T-cell (primary cell): ENCODE results near the gene C6orf58. TPM values are rescaled to one million over a fixed set of nuclear protein-coding genes. Genes with fewer than 3 reads are reported as not detected.

ENCODE experiments used
- ATAC-seq, 4 experiments: fragments of 200-7000 bp in 3 of 4; fragments of 150-1000 bp in 1 of 4; cut with Tn5 transposase; replicated peaks in 1 of 4; 1 replicate in 3 of 4; 2 replicates in 1 of 4; pipeline ENCODE4 v1.10.0; 2021; ENCODE audit warnings: moderate library complexity in 3 of 4, mild to moderate bottlenecking in 2 of 4, moderate number of reproducible peaks in 1 of 4
- CTCF ChIA-PET, 2 donors: fragments of 300-600 bp; sonication (Branson Sonifier 250); formaldehyde crosslinking; loops; one replicate each; lab custom pipeline; 2022; ENCODE audit warnings: antibody characterized with exemption in 2 of 2; lab: Charles Lee
- POLR2A ChIA-PET, 2 donors: fragments of 300-600 bp; sonication (Branson Sonifier 250); formaldehyde crosslinking; loops; one replicate each; lab custom pipeline; 2022; ENCODE audit warnings: antibody characterized with exemption in 2 of 2; lab: Charles Lee
- DNase-seq, 35 experiments: peaks; one replicate each; pipeline versions ENCODE4 v3.0.0 to v3.0.0-alpha.2; 2013 to 2023
- H3K27ac ChIP-seq: one replicate; pipeline ENCODE4 v1.5.1; 2013; ENCODE audit warnings: low read length
- H3K27me3 ChIP-seq, 2 experiments: replicated peaks in 1 of 2; 1 replicate in 1 of 2; 2 replicates in 1 of 2; pipeline versions ENCODE4 v1.6.1 to v1.7.0; 2013; ENCODE audit warnings: low read length in 1 of 2, mixed read lengths in 1 of 2; ENCODE audit not compliant: control insufficient read depth in 2 of 2, insufficient read depth in 2 of 2; ENCODE audit errors: extremely low read depth in 1 of 2
- H3K36me3 ChIP-seq, 2 donors: 1 replicate in 1 of 2; 2 replicates in 1 of 2; pipeline versions ENCODE4 v1.6.1 to v1.7.0; 2013; ENCODE audit warnings: low read length in 1 of 2; ENCODE audit not compliant: control insufficient read depth in 2 of 2, insufficient read depth in 1 of 2; ENCODE audit errors: extremely low read depth in 1 of 2
- H3K4me1 ChIP-seq, 2 experiments: 1 replicate in 1 of 2; 2 replicates in 1 of 2; pipeline versions ENCODE4 v1.6.1 to v1.7.0; 2013; ENCODE audit warnings: low read length in 2 of 2, mixed read lengths in 1 of 2; ENCODE audit not compliant: insufficient read depth in 2 of 2, control insufficient read depth in 1 of 2; ENCODE audit errors: extremely low read depth in 1 of 2
- H3K4me3 ChIP-seq, 2 donors: 1 replicate in 1 of 2; 2 replicates in 1 of 2; pipeline versions ENCODE4 v1.5.1 to v1.7.0; 2013; ENCODE audit warnings: mild to moderate bottlenecking in 2 of 2, low read length in 1 of 2, moderate library complexity in 1 of 2; ENCODE audit not compliant: control insufficient read depth in 1 of 2; ENCODE audit errors: extremely low read depth in 1 of 2
- H3K9me3 ChIP-seq: 2 replicates; pipeline ENCODE4 v1.7.0; 2013
- H3K27ac Mint-ChIP-seq, 2 donors: one replicate each; pipeline ENCODE4 v1.8.0; 2020 to 2021; ENCODE audit warnings: mild to moderate bottlenecking in 2 of 2, mixed read lengths in 2 of 2
- H3K27me3 Mint-ChIP-seq, 2 donors: one replicate each; pipeline ENCODE4 v1.8.0; 2021 to 2022; ENCODE audit warnings: mixed read lengths in 2 of 2
- H3K36me3 Mint-ChIP-seq: one replicate; pipeline ENCODE4 v1.8.0; 2021; ENCODE audit warnings: mixed read lengths
- H3K4me1 Mint-ChIP-seq, 3 donors: one replicate each; pipeline ENCODE4 v1.8.0; 2020 to 2022; ENCODE audit warnings: mixed read lengths in 3 of 3, mild to moderate bottlenecking in 1 of 3
- H3K4me3 Mint-ChIP-seq, 3 donors: one replicate each; pipeline ENCODE4 v1.8.0; 2020 to 2022; ENCODE audit warnings: mild to moderate bottlenecking in 3 of 3, mixed read lengths in 3 of 3, moderate library complexity in 3 of 3
- H3K9me3 Mint-ChIP-seq, 3 donors: one replicate each; pipeline ENCODE4 v1.8.0; 2020 to 2022; ENCODE audit warnings: mixed read lengths in 3 of 3
- WGBS: methylation state at CpG from one replicate; pipeline ENCODE4 v1.1.5; 2013; ENCODE audit warnings: missing lambda C conversion rate; ENCODE audit not compliant: insufficient coverage; 5-methylcytosine and 5-hydroxymethylcytosine counted together
- total RNA-seq, 35 experiments: library from RNA in 6 of 35; stranded (reverse) in 6 of 35; fragments of 120-200 nt in 1 of 35; gene quantifications; one replicate each; pipeline versions ENCODE4 v1.2.1 to v1.2.4 and lab custom pipeline; 2013 to 2026

Gene C6orf58
- total RNA-seq, 5 donors from 2014 or later (not counting 1 experiment from before 2014, with no cell fraction given): not detected

- ATAC-seq: no peak
- CTCF ChIA-PET: interaction anchor here (0.6 to 1.0 kb wide), 6 partner anchors 10 to 1769 kb away, joined by 3 read pairs; no protein-coding TSS in a partner anchor
- no peak overlapping the region for H3K27ac Mint-ChIP-seq
- no peaks in the 10 kb centered on the region for H3K36me3 Mint-ChIP-seq
- DNase-seq: peak in 1 of 35 experiments; percentile 42
- POLR2A ChIA-PET: no interaction called here
- no peak overlapping the region for H3K27ac ChIP-seq
- H3K9me3 Mint-ChIP-seq: peaks cover 0 to 4% (median 0%) of the 10 kb centered on the region in 3 donors
- H3K36me3 ChIP-seq: no peaks in the 10 kb centered on the region
- no peak overlapping the region for H3K4me3 Mint-ChIP-seq
- H3K27me3 Mint-ChIP-seq: no peaks in the 10 kb centered on the region
- peaks cover 0 to 3% of the 10 kb centered on the region in 2 experiments for H3K27me3 ChIP-seq
- WGBS: no CpG with 5 or more reads among the region's 3 CpGs
- H3K4me3 ChIP-seq: no peak overlapping the region
- no peaks in the 10 kb centered on the region for H3K4me1 Mint-ChIP-seq
- no peaks in the 10 kb centered on the region for H3K9me3 ChIP-seq
- H3K4me1 ChIP-seq: no peaks in the 10 kb centered on the region
Observed at GRCh38 chr6:127606131-127606562, 29.2 kb downstream of the C6orf58 start.

- DNase-seq (no peak), ATAC-seq (no peak)
- H3K27me3 ChIP-seq: peaks cover 0 to 3% of the 10 kb centered on the region in 2 experiments
- no peak overlapping the region for H3K4me3 ChIP-seq
- Mint-ChIP-seq H3K4me3 (no peak overlapping the region), H3K4me1 (no peaks in the 10 kb centered on the region), H3K27me3 (no peaks in the 10 kb centered on the region), H3K36me3 (no peaks in the 10 kb centered on the region), H3K9me3 (no peaks in the 10 kb centered on the region), H3K27ac (no peak overlapping the region)
- H3K36me3 ChIP-seq: no peaks in the 10 kb centered on the region
- ChIA-PET POLR2A (no interaction called here), CTCF (interaction anchor here in 1 of 2 donors (1.0 kb wide), 1 partner anchor 1644 kb away, joined by 3 read pairs; no protein-coding TSS in a partner anchor)
- no peak overlapping the region for H3K27ac ChIP-seq
- H3K4me1 ChIP-seq: no peaks in the 10 kb centered on the region
- H3K9me3 ChIP-seq: no peaks in the 10 kb centered on the region
- 33% methylated on average over 1 of the region's 3 CpGs for WGBS
Observed at GRCh38 chr6:127608554-127609270, 31.7 kb downstream of the C6orf58 start.

- no peaks in the 10 kb centered on the region for H3K9me3 ChIP-seq
- H3K4me3 ChIP-seq: no peak overlapping the region
- CTCF ChIA-PET: no interaction called here
- no peak overlapping the region for H3K27ac Mint-ChIP-seq
- no CpG with 5 or more reads among the region's 5 CpGs for WGBS
- POLR2A ChIA-PET: interaction anchor here in 1 of 2 donors (0.6 kb wide), 1 partner anchor 1776 kb away, joined by 3 read pairs; no protein-coding TSS in a partner anchor
- no peaks in the 10 kb centered on the region for H3K36me3 ChIP-seq
- H3K27ac ChIP-seq: no peak overlapping the region
- no peaks in the 10 kb centered on the region for H3K27me3 Mint-ChIP-seq
- no peak overlapping the region for H3K4me3 Mint-ChIP-seq
- H3K27me3 ChIP-seq: no peaks in the 10 kb centered on the region
- ATAC-seq: no peak
- H3K36me3 Mint-ChIP-seq: no peaks in the 10 kb centered on the region
- no peaks in the 10 kb centered on the region for H3K4me1 Mint-ChIP-seq
- no peak for DNase-seq
- no peaks in the 10 kb centered on the region for H3K4me1 ChIP-seq
- peaks cover 0 to 4% (median 0%) of the 10 kb centered on the region in 3 donors for H3K9me3 Mint-ChIP-seq
Observed at GRCh38 chr6:127618729-127619128, 41.8 kb downstream of the C6orf58 start.

- 90% methylated on average over 1 of the region's 1 CpG for WGBS
- H3K27ac Mint-ChIP-seq: no peak overlapping the region
- no peaks in the 10 kb centered on the region for H3K4me1 ChIP-seq
- no peaks in the 10 kb centered on the region for H3K9me3 ChIP-seq
- ChIA-PET CTCF (no interaction called here), POLR2A (interaction anchor here in 1 of 2 donors (0.6 kb wide), 1 partner anchor 370 kb away, joined by 3 read pairs; no protein-coding TSS in a partner anchor)
- no peaks in the 10 kb centered on the region for H3K36me3 ChIP-seq
- no peaks in the 10 kb centered on the region for H3K4me1 Mint-ChIP-seq
- no peak overlapping the region for H3K4me3 Mint-ChIP-seq
- H3K27ac ChIP-seq: no peak overlapping the region
- no peaks in the 10 kb centered on the region for H3K9me3 Mint-ChIP-seq
- ATAC-seq (no peak), DNase-seq (no peak)
- no peaks in the 10 kb centered on the region for H3K27me3 Mint-ChIP-seq
- H3K36me3 Mint-ChIP-seq: no peaks in the 10 kb centered on the region
- no peaks in the 10 kb centered on the region for H3K27me3 ChIP-seq
- no peak overlapping the region for H3K4me3 ChIP-seq
Observed at GRCh38 chr6:127630800-127631199, 53.8 kb downstream of the C6orf58 start.

GRCh38 chr6:127634178-127634577, 57.2 kb downstream of the C6orf58 start:
- H3K9me3 Mint-ChIP-seq: no peaks in the 10 kb centered on the region
- no peak overlapping the region for H3K4me3 ChIP-seq
- no peaks in the 10 kb centered on the region for H3K36me3 ChIP-seq
- ChIA-PET POLR2A (interaction anchor here in 1 of 2 donors (0.7 kb wide), 1 partner anchor 8 kb away, joined by 3 read pairs; no protein-coding TSS in a partner anchor), CTCF (no interaction called here)
- no peak overlapping the region for H3K4me3 Mint-ChIP-seq
- no peaks in the 10 kb centered on the region for H3K4me1 Mint-ChIP-seq
- no peak for ATAC-seq
- no peaks in the 10 kb centered on the region for H3K9me3 ChIP-seq
- no peaks in the 10 kb centered on the region for H3K27me3 Mint-ChIP-seq
- H3K27ac ChIP-seq: no peak overlapping the region
- H3K27ac Mint-ChIP-seq: no peak overlapping the region
- no peaks in the 10 kb centered on the region for H3K36me3 Mint-ChIP-seq
- H3K4me1 ChIP-seq: no peaks in the 10 kb centered on the region
- no peak for DNase-seq
- no peaks in the 10 kb centered on the region for H3K27me3 ChIP-seq

GRCh38 chr6:127635091-127635490, 58.1 kb downstream of the C6orf58 start:
- H3K27me3 Mint-ChIP-seq: no peaks in the 10 kb centered on the region

More at GRCh38 chr6:127635091-127635490, 58.1 kb downstream of the C6orf58 start:
- no peak overlapping the region for H3K4me3 ChIP-seq
- H3K9me3 ChIP-seq: no peaks in the 10 kb centered on the region
- H3K4me1 ChIP-seq: no peaks in the 10 kb centered on the region
- WGBS: 86% methylated on average over 1 of the region's 4 CpGs
- no peaks in the 10 kb centered on the region for H3K36me3 ChIP-seq
- Mint-ChIP-seq H3K9me3 (no peaks in the 10 kb centered on the region), H3K4me3 (no peak overlapping the region), H3K4me1 (no peaks in the 10 kb centered on the region), H3K27ac (no peak overlapping the region), H3K36me3 (no peaks in the 10 kb centered on the region)
- no peak overlapping the region for H3K27ac ChIP-seq
- ATAC-seq (no peak), DNase-seq (no peak)
- ChIA-PET CTCF (no interaction called here), POLR2A (no interaction called here)
- no peaks in the 10 kb centered on the region for H3K27me3 ChIP-seq
